Cardiac fibroblast (primary cell): ENCODE results near the gene NAV2.

Source experiments
- DNase-seq, 2 donors: peaks; one replicate each; pipeline versions ENCODE4 v3.0.0 to v3.0.0-alpha.2; 2010; ENCODE audit warnings: low read depth in 2 of 2
- H3K4me3 ChIP-seq, 2 donors: replicated peaks in 1 of 2; 1 replicate in 1 of 2; 2 replicates in 1 of 2; pipeline ENCODE4 v1.5.1; 2011; ENCODE audit warnings: low read depth in 2 of 2, low read length in 2 of 2, mild to moderate bottlenecking in 2 of 2, moderate library complexity in 1 of 2
- CTCF ChIP-seq: IDR thresholded peaks from one replicate; pipeline ENCODE4 v1.5.1; 2011; ENCODE audit warnings: low read depth, mild to moderate bottlenecking, low read length, inconsistent platforms

The NAV2 gene

GRCh38 chr11:20084921-20085814 lies 372.5 kb downstream of the NAV2 start:
- H3K4me3 ChIP-seq: no peak overlapping the region
- TF ChIP-seq CTCF: no peak
- DNase-seq: no peak

GRCh38 chr11:20085918-20086317 lies 373.3 kb downstream of the NAV2 start:
- no peak overlapping the region for H3K4me3 ChIP-seq
- DNase-seq: no peak
- no peak for TF ChIP-seq CTCF

GRCh38 chr11:20087118-20087521 lies 374.5 kb downstream of the NAV2 start:
- peak in 1 of 2 donors; percentile 27 for DNase-seq
- H3K4me3 ChIP-seq: no peak overlapping the region
- no peak for TF ChIP-seq CTCF

- TF ChIP-seq CTCF: no peak
- DNase-seq: peak; percentile 21 to 22
- H3K4me3 ChIP-seq: no peak overlapping the region
Measured at GRCh38 chr11:20088397-20089225, 376.0 kb downstream of the NAV2 start.

GRCh38 chr11:20089367-20089766 lies 376.7 kb downstream of the NAV2 start:
- no peak for TF ChIP-seq CTCF

DNA sequence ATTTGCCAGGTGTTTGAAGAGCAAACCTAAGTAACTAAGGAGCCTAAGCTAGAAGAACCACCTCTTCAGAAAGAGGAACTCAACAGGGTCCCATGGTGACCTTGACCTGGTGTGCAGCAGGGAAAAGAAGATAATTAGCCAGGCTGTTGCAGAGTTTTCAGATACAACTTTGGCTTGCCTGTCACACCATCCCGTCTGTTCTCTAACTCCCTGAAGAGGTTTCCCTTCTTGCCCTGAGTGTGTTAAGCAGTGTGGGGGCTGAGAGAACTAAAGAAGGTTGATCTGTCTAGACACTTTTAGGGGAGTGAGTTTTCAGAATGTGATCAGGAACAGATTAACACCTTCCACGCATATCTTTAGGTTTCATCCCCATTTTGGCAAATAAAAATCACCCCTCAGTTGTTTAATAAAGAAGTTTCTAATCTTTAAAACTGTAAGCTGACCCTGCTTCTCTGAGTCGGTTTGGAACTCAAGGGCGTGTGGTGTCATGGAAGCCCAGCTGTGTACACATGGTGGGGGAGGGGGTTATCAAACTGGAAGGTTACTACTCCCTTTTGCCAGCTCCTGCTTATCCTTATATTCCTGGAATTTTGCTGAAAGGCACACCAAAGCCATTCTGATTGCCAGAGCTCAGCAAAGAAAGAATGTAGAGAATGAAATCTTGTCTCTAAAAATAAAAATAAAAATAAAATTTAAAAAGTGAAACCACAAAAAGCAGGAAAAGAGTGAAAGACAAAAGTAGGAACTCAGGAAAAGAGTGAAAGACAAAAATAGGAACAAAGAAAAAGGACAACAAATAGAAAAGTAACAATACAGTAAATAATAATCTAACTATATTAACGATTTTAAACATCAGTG lies 377.4 kb downstream of the NAV2 start:
- TF ChIP-seq CTCF: no peak
- DNase-seq: peak in 1 of 2 donors; percentile 71
- no peak overlapping the region for H3K4me3 ChIP-seq

More at GRCh38 chr11:20089367-20089766, 376.7 kb downstream of the NAV2 start:
- no peak for DNase-seq
- H3K4me3 ChIP-seq: no peak overlapping the region
